Neural cell (in vitro differentiated cells): Measurements from ENCODE around the gene NUSAP1.
"Not testable (repeated sequence)": the region's sequence is repeated elsewhere in the genome, so short reads cannot be mapped to it uniquely, and the experiment has no call there.

Experiments
- EP300 ChIP-seq: fragments of 450-650 bp; conservative IDR thresholded peaks from 2 replicates; pipeline ENCODE4 v1.6.1; 2014; ENCODE audit warnings: antibody characterized with exemption, mild to moderate bottlenecking, moderate library complexity; ENCODE audit not compliant: poor library complexity, severe bottlenecking
- POLR2AphosphoS5 ChIP-seq: IDR thresholded peaks from 2 replicates; pipeline ENCODE4 v1.6.1; 2012
- TF ChIP-seq, protein P1 (sequence below): IDR thresholded peaks from 2 replicates; pipeline ENCODE4 v1.6.1; 2012; ENCODE audit warnings: borderline replicate concordance
- TF ChIP-seq, protein P2 (sequence below): fragments of 450-650 bp; IDR thresholded peaks from 2 replicates; pipeline ENCODE4 v1.5.1; 2014; ENCODE audit warnings: antibody characterized with exemption, mild to moderate bottlenecking, moderate library complexity; ENCODE audit not compliant: poor library complexity, severe bottlenecking

DNA sequence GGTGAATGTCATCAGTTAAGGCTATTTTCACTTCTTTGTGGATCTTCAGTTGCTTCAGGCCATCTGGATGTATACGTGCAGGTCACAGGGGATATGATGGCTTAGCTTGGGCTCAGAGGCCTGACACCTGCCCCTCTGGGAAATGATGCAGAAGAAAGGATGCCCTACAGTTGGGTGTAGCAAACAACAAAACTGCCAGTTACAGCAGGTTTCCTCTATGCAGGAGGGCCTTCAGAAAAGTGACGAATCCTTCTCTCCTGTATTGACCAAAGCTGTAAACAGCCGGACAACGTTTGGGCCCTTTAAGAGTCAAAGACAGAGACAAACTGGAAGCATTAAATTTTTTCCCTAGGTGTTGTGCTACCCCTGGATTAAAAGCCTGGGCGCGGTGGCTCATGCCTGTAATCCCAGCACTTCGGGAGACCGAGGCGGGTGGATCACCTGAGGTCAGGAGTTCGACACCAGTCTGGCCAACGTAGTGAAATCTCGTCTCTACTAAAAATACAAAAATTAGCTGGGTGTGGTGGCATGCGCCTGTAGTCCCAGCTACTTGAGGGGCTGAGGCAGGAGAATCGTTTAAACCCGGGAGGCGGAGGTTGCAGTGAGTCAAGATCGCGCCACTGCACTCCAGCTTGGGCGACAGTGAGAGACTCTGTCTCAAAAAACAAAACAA, 49.6 kb upstream of the NUSAP1 start:
- not testable (repeated sequence) for TF ChIP-seq POLR2AphosphoS5, EP300
- TF ChIP-seq, protein P1, sequence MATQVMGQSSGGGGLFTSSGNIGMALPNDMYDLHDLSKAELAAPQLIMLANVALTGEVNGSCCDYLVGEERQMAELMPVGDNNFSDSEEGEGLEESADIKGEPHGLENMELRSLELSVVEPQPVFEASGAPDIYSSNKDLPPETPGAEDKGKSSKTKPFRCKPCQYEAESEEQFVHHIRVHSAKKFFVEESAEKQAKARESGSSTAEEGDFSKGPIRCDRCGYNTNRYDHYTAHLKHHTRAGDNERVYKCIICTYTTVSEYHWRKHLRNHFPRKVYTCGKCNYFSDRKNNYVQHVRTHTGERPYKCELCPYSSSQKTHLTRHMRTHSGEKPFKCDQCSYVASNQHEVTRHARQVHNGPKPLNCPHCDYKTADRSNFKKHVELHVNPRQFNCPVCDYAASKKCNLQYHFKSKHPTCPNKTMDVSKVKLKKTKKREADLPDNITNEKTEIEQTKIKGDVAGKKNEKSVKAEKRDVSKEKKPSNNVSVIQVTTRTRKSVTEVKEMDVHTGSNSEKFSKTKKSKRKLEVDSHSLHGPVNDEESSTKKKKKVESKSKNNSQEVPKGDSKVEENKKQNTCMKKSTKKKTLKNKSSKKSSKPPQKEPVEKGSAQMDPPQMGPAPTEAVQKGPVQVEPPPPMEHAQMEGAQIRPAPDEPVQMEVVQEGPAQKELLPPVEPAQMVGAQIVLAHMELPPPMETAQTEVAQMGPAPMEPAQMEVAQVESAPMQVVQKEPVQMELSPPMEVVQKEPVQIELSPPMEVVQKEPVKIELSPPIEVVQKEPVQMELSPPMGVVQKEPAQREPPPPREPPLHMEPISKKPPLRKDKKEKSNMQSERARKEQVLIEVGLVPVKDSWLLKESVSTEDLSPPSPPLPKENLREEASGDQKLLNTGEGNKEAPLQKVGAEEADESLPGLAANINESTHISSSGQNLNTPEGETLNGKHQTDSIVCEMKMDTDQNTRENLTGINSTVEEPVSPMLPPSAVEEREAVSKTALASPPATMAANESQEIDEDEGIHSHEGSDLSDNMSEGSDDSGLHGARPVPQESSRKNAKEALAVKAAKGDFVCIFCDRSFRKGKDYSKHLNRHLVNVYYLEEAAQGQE: not testable (repeated sequence)
- TF ChIP-seq, protein P2, sequence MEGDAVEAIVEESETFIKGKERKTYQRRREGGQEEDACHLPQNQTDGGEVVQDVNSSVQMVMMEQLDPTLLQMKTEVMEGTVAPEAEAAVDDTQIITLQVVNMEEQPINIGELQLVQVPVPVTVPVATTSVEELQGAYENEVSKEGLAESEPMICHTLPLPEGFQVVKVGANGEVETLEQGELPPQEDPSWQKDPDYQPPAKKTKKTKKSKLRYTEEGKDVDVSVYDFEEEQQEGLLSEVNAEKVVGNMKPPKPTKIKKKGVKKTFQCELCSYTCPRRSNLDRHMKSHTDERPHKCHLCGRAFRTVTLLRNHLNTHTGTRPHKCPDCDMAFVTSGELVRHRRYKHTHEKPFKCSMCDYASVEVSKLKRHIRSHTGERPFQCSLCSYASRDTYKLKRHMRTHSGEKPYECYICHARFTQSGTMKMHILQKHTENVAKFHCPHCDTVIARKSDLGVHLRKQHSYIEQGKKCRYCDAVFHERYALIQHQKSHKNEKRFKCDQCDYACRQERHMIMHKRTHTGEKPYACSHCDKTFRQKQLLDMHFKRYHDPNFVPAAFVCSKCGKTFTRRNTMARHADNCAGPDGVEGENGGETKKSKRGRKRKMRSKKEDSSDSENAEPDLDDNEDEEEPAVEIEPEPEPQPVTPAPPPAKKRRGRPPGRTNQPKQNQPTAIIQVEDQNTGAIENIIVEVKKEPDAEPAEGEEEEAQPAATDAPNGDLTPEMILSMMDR: not testable (repeated sequence)
